ENCODE data around the gene PUSL1. TPM values are rescaled to one million over a fixed set of nuclear protein-coding genes. Genes with fewer than 3 reads are reported as not detected.

Gene PUSL1
- total and polyA plus RNA-seq, 2 donors from 2014 or later, result 12.6 to 13.9 TPM

DNA sequence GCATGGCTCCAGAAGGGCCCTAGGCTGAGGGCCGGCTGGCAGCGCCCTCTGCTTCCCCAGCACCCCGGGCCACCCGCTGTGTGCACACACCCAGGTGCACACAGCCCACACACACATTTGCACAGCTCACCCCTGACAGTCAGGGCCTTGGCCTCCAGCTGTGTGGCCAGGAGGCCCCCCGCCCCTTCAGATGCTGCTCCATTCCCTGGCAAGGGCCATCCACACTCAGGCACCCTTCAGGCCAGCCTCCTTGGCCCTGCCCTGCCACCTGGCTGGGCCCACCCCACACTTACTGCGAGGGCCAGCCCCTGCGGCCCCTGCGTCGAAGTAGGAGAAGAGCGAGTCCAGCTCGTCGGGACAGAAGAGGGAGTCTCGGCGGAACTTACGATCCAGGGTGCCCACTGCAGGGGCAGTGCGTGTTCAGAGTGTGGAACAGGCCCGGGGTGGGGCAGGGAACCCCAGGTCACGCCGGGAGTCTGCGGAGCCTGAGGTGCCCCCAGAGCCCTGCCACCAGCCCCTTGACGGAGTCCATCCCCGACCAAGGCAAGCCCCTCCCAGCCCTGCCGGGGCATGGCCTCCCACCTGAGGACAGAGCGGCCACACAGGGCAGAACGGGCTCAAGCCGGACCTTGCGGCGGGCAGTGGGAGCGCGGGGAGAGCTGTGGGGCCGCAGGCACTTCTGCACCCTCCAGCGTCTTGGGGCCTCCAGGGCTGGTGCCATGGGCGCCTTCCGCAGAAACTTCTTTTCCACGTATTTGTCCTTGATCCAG is 13.1 kb upstream of the PUSL1 start:
- H3K36me3 ChIP-seq (ENCODE audit: control insufficient read depth in 2 of 3, insufficient read depth in 3 of 3, low read length in 3 of 3), result no peaks in the 10 kb centered on the region
- peaks cover 0 to 5% (median 0%) of the 10 kb centered on the region in 3 donors for H3K4me1 ChIP-seq (ENCODE audit: control insufficient read depth in 2 of 3, insufficient read depth in 2 of 3, low read depth in 1 of 3, low read length in 3 of 3)
- no peak overlapping the region for H3K4me3 ChIP-seq (ENCODE audit: low read length in 3 of 3)
- H3K27ac ChIP-seq (ENCODE audit: low read depth in 2 of 2, low read length in 2 of 2), result no peak overlapping the region
- DNase-seq (no peak), FAIRE-seq (no peak)
- intact Hi-C loops (cut with DNase I), result loop anchor here (10.0 kb wide), 1 partner anchor 171 kb away; no protein-coding TSS in a partner anchor
- TF ChIP-seq CTCF (IDR thresholded peaks at IDR 0.05; ENCODE audit: borderline replicate concordance, extremely low read depth, insufficient read depth), result no peak
- H3K9me3 ChIP-seq (ENCODE audit: control insufficient read depth in 2 of 3, insufficient read depth in 1 of 3, low read length in 3 of 3), result no peaks in the 10 kb centered on the region
- H3K9ac ChIP-seq (ENCODE audit: low read length in 3 of 3), result no peak overlapping the region
- H3K27me3 ChIP-seq (ENCODE audit: control insufficient read depth, insufficient read depth, low read length), result no peaks in the 10 kb centered on the region

GRCh38 chr1:1296070-1297061 is 12.0 kb upstream of the PUSL1 start:
- no peak for FAIRE-seq
- no peak for DNase-seq
- H3K9ac ChIP-seq (ENCODE audit: low read length in 3 of 3), result no peak overlapping the region
- H3K27me3 ChIP-seq (ENCODE audit: control insufficient read depth, insufficient read depth, low read length), result no peaks in the 10 kb centered on the region
- H3K4me3 ChIP-seq (ENCODE audit: low read length in 3 of 3), result no peak overlapping the region
- no peaks in the 10 kb centered on the region for H3K36me3 ChIP-seq (ENCODE audit: control insufficient read depth in 2 of 3, insufficient read depth in 3 of 3, low read length in 3 of 3)
- no peaks in the 10 kb centered on the region for H3K9me3 ChIP-seq (ENCODE audit: control insufficient read depth in 2 of 3, insufficient read depth in 1 of 3, low read length in 3 of 3)
- no peak for TF ChIP-seq CTCF (IDR thresholded peaks at IDR 0.05; ENCODE audit: borderline replicate concordance, extremely low read depth, insufficient read depth)
- intact Hi-C loops (cut with DNase I), result loop anchor here (10.0 kb wide), 1 partner anchor 172 kb away; no protein-coding TSS in a partner anchor
- H3K4me1 ChIP-seq (ENCODE audit: control insufficient read depth in 2 of 3, insufficient read depth in 2 of 3, low read depth in 1 of 3, low read length in 3 of 3), result peaks cover 0 to 3% (median 0%) of the 10 kb centered on the region in 3 donors
- no peak overlapping the region for H3K27ac ChIP-seq (ENCODE audit: low read depth in 2 of 2, low read length in 2 of 2)

DNA sequence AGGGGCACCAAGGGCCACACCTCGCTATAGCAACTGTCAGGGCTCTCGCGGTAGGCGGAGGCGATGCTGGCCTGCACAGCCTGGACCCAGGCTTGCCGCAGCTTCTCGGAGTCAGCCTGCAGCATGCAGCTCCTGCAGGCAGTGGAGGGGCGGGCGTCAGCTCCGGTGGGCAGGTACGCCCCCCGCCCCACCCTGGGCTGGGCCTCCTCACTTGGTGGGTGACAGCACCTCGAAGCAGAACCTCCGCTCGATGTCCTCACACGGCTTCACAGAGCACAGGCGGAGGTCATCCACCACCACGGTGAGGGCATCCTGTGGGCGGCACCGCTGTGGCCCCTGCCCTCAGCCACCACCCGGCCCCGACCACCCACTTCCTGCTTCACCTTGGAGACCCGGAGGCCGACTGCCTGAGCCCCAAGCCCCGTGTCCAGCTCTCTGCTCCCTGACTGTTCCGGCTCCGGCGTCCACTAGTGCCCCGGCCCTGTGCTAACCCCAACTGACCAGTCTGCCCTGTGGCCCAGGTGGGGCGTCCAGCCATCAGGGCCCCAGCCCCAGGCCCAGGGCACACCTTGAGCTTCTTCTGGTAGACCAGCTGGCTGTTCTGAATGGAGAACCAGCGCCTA is 10.5 kb upstream of the PUSL1 start:
- DNase-seq (no peak), FAIRE-seq (no peak)
- no peaks in the 10 kb centered on the region for H3K4me1 ChIP-seq (ENCODE audit: control insufficient read depth in 2 of 3, insufficient read depth in 2 of 3, low read depth in 1 of 3, low read length in 3 of 3)
- no peak overlapping the region for H3K4me3 ChIP-seq (ENCODE audit: low read length in 3 of 3)
- no peak for TF ChIP-seq CTCF (IDR thresholded peaks at IDR 0.05; ENCODE audit: borderline replicate concordance, extremely low read depth, insufficient read depth)
- H3K9ac ChIP-seq (ENCODE audit: low read length in 3 of 3), result no peak overlapping the region
- no peaks in the 10 kb centered on the region for H3K9me3 ChIP-seq (ENCODE audit: control insufficient read depth in 2 of 3, insufficient read depth in 1 of 3, low read length in 3 of 3)
- H3K27ac ChIP-seq (ENCODE audit: low read depth in 2 of 2, low read length in 2 of 2), result no peak overlapping the region
- intact Hi-C loops (cut with DNase I), result loop anchor here (10.0 kb wide), 1 partner anchor 173 kb away; no protein-coding TSS in a partner anchor
- H3K36me3 ChIP-seq (ENCODE audit: control insufficient read depth in 2 of 3, insufficient read depth in 3 of 3, low read length in 3 of 3), result no peaks in the 10 kb centered on the region
- no peaks in the 10 kb centered on the region for H3K27me3 ChIP-seq (ENCODE audit: control insufficient read depth, insufficient read depth, low read length)

Measured in kidney (tissue), 14 donors.